ENCODE data around the gene WNT9A.

The WNT9A gene

DNA sequence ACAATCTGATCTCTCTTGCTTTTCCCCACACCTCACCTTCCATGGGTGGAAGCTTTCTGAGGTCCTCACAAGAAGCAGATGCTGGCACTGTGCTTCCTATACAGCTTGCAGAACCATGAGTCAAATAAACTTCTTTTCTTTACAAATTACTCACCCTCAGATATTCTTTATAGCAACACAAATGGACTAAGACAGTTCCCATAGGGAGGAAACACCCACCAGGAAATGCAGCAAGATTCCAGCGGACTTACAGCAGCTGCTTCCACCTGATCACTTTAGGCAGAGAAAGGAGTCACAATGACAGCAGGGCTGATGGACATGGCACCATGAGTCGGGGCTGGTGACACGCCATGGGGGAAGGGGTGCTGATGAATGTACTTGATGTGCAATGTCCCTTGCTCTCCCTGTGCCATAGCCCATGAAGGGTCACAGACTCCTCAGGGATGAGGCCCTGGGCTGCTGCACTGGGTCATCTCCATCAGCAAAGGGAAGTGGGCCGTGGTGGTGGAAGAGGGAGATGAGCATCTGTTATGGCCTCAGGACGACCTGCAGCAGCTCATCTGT is 78.4 kb downstream of the WNT9A start:
- no peak overlapping the region for H3K27ac ChIP-seq
- H3K36me3 ChIP-seq (ENCODE audit: insufficient read depth, low read length): no peaks in the 10 kb centered on the region
- no peak for DNase-seq (ENCODE audit: low read depth, low spot score)
- no peak for TF ChIP-seq EZH2 (IDR thresholded peaks at IDR 0.05)
- TF ChIP-seq FOXP2 (optimal IDR thresholded peaks at IDR 0.05; ENCODE audit: control extremely low read depth, extremely low read length, insufficient read depth): no peak
- TF ChIP-seq POLR2AphosphoS5 (IDR thresholded peaks at IDR 0.05; ENCODE audit: borderline replicate concordance, low read depth, low read length): no peak
- no peaks in the 10 kb centered on the region for H3K9me3 ChIP-seq (ENCODE audit: low read depth, low read length)
- no peak overlapping the region for H3K9ac ChIP-seq (ENCODE audit: insufficient read length)
- no peak overlapping the region for H3K4me3 ChIP-seq
